ENCODE results near the gene ATP6V0B. TPM values are rescaled to one million over a fixed set of nuclear protein-coding genes. Genes with fewer than 3 reads are reported as not detected.

Gene ATP6V0B
- total and polyA plus RNA-seq, 2 experiments from 2014 or later, result 112 to 142 TPM

GRCh38 chr1:43981636-43982035 lies 6.9 kb downstream of the ATP6V0B start (continued):
- no peak for TF ChIP-seq REST (IDR thresholded peaks at IDR 0.05; ENCODE audit: unreplicated experiment)
- no peak for TF ChIP-seq NANOG (IDR thresholded peaks at IDR 0.05; ENCODE audit: borderline replicate concordance)

- no peak overlapping the region for H3K4me3 ChIP-seq
- DNase-seq (ENCODE audit: low spot score), result no peak
- no peak overlapping the region for H3K27ac Mint-ChIP-seq
- no peak overlapping the region for H2AFZ ChIP-seq
- H4K20me1 ChIP-seq (replicated peaks; ENCODE audit: insufficient read depth), result peaks cover 5% of the 10 kb centered on the region
- H3K4me1 ChIP-seq (ENCODE audit: insufficient read depth), result peaks cover 10% of the 10 kb centered on the region; the same call in 1 of the 2 replicates
- H3K36me3 Mint-ChIP-seq (ENCODE audit: low read depth), result peaks cover 48% of the 10 kb centered on the region
- H3K27me3 Mint-ChIP-seq (ENCODE audit: insufficient read depth, low read depth, poor library complexity), result peaks cover 30% of the 10 kb centered on the region
- no peaks in the 10 kb centered on the region for H3K9me3 Mint-ChIP-seq
- 0 out of 2 replicates have a peak, but pooled peaks cover 2% of the 10 kb centered on the region for H3K36me3 ChIP-seq (ENCODE audit: insufficient read depth)
- H3K4me1 Mint-ChIP-seq, result peaks cover 25% of the 10 kb centered on the region
- H3K4me2 ChIP-seq, result no peak overlapping the region
- no peaks in the 10 kb centered on the region for H3K9me2 ChIP-seq (ENCODE audit: insufficient read depth)
- peaks cover 19% of the 10 kb centered on the region; the same call in 1 of the 2 replicates for H3F3A ChIP-seq (replicated peaks; ENCODE audit: low read depth)
- no peak overlapping the region for H3K27ac ChIP-seq (ENCODE audit: low read depth)
- H3K4me3 Mint-ChIP-seq, result no peak overlapping the region; the same call in 2 of the 3 replicates
- peaks cover 8% of the 10 kb centered on the region; the same call in 1 of the 2 replicates for H3K79me2 ChIP-seq (replicated peaks; ENCODE audit: insufficient read depth)
- no peaks in the 10 kb centered on the region for H3K27me3 ChIP-seq (ENCODE audit: insufficient read depth)
- TF ChIP-seq CREB1 (CRISPR knock-in tag; IDR thresholded peaks at IDR 0.05; ENCODE audit: low read depth), result no peak
- no peak for ATAC-seq
These were observed 7.5 kb downstream of the ATP6V0B start for GRCh38 chr1:43982241-43982640.

- no peaks in the 10 kb centered on the region for H3K36me3 ChIP-seq (ENCODE audit: insufficient read depth)
- H3K4me2 ChIP-seq, result no peak overlapping the region
- H4K20me1 ChIP-seq (replicated peaks; ENCODE audit: insufficient read depth), result no peaks in the 10 kb centered on the region; the same call in 1 of the 2 replicates
- no peaks in the 10 kb centered on the region for H3K27me3 ChIP-seq (ENCODE audit: insufficient read depth)
- H2AFZ ChIP-seq, result no peak overlapping the region
- no peak overlapping the region for H3K4me3 ChIP-seq
- H3K9me2 ChIP-seq (ENCODE audit: insufficient read depth), result no peaks in the 10 kb centered on the region
- H3K36me3 Mint-ChIP-seq (ENCODE audit: low read depth), result peaks cover 43% of the 10 kb centered on the region
- H3K9me3 Mint-ChIP-seq, result no peaks in the 10 kb centered on the region
- ATAC-seq, result no peak
- DNase-seq (ENCODE audit: low spot score), result no peak
- H3K27me3 Mint-ChIP-seq (ENCODE audit: insufficient read depth, low read depth, poor library complexity), result peaks cover 30% of the 10 kb centered on the region
- peaks cover 10% of the 10 kb centered on the region; the same call in 1 of the 2 replicates for H3K4me1 ChIP-seq (ENCODE audit: insufficient read depth)
- H3K27ac Mint-ChIP-seq, result no peak overlapping the region
- H3F3A ChIP-seq (replicated peaks; ENCODE audit: low read depth), result peaks cover 13% of the 10 kb centered on the region; the same call in 1 of the 2 replicates
- no peak overlapping the region for H3K27ac ChIP-seq (ENCODE audit: low read depth)
- H3K4me3 Mint-ChIP-seq, result no peak overlapping the region; the same call in 2 of the 3 replicates
- peaks cover 8% of the 10 kb centered on the region; the same call in 1 of the 2 replicates for H3K79me2 ChIP-seq (replicated peaks; ENCODE audit: insufficient read depth)
- H3K4me1 Mint-ChIP-seq, result peaks cover 19% of the 10 kb centered on the region
- no peak for TF ChIP-seq EZH2phosphoT487 (IDR thresholded peaks at IDR 0.05; ENCODE audit: unreplicated experiment)
- TF ChIP-seq EZH2 (IDR thresholded peaks at IDR 0.05; ENCODE audit: low read depth, unreplicated experiment), result no peak
- TF ChIP-seq CTCF (conservative IDR thresholded peaks at IDR 0.05; ENCODE audit: low read depth in 2 of 2), result no peak
- no peak for TF ChIP-seq ZNF462 (CRISPR knock-in tag; IDR thresholded peaks at IDR 0.05)
These were observed 8.0 kb downstream of the ATP6V0B start for GRCh38 chr1:43982808-43983207.
